Measurements from ENCODE around the gene EMC7.

- TF ChIP-seq FOSL1 (CRISPR knock-in tag; IDR thresholded peaks at IDR 0.05; ENCODE audit: borderline replicate concordance) (no peak), MAFK (conservative IDR thresholded peaks at IDR 0.05 in 1 of 2, IDR thresholded peaks at IDR 0.05 in 1 of 2; ENCODE audit: low read length in 2 of 2) (no peak), KAT7 (CRISPR knock-in tag; IDR thresholded peaks at IDR 0.05; ENCODE audit: borderline replicate concordance) (no peak), BHLHE40 (IDR thresholded peaks at IDR 0.05; ENCODE audit: low read length) (no peak), SMC3 (IDR thresholded peaks at IDR 0.05; ENCODE audit: low read length) (no peak), PRDM15 (CRISPR knock-in tag; IDR thresholded peaks at IDR 0.05) (no peak), ZNF614 (CRISPR knock-in tag; IDR thresholded peaks at IDR 0.05; ENCODE audit: borderline replicate concordance) (no peak), NPAS2 (CRISPR knock-in tag; IDR thresholded peaks at IDR 0.05; ENCODE audit: borderline replicate concordance) (no peak), USF2 (IDR thresholded peaks at IDR 0.05; ENCODE audit: low read depth, low read length) (no peak), USF2 (CRISPR knock-in tag; IDR thresholded peaks at IDR 0.05; ENCODE audit: borderline replicate concordance) (no peak), CTCF (CRISPR knock-in tag; IDR thresholded peaks at IDR 0.05) (no peak), UBTF (CRISPR knock-in tag; IDR thresholded peaks at IDR 0.05) (no peak)
Observed at GRCh38 chr15:34106423-34106822, 4.8 kb upstream of the EMC7 start.

Measured in HepG2 (cell line).